ENCODE results near the gene FAM184A. TPM values are rescaled to one million over a fixed set of nuclear protein-coding genes. Genes with fewer than 3 reads are reported as not detected.

Gene FAM184A
- total and polyA plus RNA-seq, 2 of the 13 experiments (the other 11 are each of a cell fraction or from before 2014, with no cell fraction given): 7.0 to 18.0 TPM

DNA sequence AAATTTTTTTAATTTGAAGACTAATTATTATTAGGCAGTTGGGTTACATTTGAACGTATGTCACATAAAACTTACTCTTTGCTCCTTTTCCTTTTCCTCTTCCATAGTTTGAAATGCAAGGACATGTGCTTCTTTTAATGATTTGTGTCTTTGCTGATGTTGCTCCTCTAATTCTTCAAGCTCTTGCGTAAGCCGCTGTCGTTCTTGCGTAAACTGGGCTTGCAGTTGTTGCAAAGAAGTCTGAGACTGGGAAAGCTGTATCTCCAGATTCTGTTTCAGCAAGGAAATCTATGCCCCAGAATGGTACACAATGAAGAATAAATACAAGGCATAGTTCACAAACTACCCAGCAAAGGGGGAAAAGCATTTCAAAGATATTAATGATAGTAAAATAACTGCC lies 98.4 kb downstream of the FAM184A start (continued):
- TF ChIP-seq, protein P1, sequence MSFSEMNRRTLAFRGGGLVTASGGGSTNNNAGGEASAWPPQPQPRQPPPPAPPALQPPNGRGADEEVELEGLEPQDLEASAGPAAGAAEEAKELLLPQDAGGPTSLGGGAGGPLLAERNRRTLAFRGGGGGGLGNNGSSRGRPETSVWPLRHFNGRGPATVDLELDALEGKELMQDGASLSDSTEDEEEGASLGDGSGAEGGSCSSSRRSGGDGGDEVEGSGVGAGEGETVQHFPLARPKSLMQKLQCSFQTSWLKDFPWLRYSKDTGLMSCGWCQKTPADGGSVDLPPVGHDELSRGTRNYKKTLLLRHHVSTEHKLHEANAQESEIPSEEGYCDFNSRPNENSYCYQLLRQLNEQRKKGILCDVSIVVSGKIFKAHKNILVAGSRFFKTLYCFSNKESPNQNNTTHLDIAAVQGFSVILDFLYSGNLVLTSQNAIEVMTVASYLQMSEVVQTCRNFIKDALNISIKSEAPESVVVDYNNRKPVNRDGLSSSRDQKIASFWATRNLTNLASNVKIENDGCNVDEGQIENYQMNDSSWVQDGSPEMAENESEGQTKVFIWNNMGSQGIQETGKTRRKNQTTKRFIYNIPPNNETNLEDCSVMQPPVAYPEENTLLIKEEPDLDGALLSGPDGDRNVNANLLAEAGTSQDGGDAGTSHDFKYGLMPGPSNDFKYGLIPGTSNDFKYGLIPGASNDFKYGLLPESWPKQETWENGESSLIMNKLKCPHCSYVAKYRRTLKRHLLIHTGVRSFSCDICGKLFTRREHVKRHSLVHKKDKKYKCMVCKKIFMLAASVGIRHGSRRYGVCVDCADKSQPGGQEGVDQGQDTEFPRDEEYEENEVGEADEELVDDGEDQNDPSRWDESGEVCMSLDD (CRISPR knock-in tag; IDR thresholded peaks at IDR 0.05; ENCODE audit: borderline replicate concordance): no peak
- TF ChIP-seq SOX5 (CRISPR knock-in tag; IDR thresholded peaks at IDR 0.05; ENCODE audit: borderline replicate concordance): no peak
- no peak for TF ChIP-seq PPARG (CRISPR knock-in tag; conservative IDR thresholded peaks at IDR 0.05)
- TF ChIP-seq ZNF615 (CRISPR knock-in tag; IDR thresholded peaks at IDR 0.05; ENCODE audit: borderline replicate concordance): no peak
- peak; percentile 18; the same call in 1 of the 2 replicates for TF ChIP-seq RXRB (CRISPR knock-in tag; IDR thresholded peaks at IDR 0.05; ENCODE audit: borderline replicate concordance)
- no peak for TF ChIP-seq TBX2 (CRISPR knock-in tag; IDR thresholded peaks at IDR 0.05; ENCODE audit: borderline replicate concordance)
- TF ChIP-seq, protein P2, sequence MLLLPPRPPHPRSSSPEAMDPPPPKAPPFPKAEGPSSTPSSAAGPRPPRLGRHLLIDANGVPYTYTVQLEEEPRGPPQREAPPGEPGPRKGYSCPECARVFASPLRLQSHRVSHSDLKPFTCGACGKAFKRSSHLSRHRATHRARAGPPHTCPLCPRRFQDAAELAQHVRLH (CRISPR knock-in tag; IDR thresholded peaks at IDR 0.05; ENCODE audit: borderline replicate concordance, low read depth): no peak
- no peak for TF ChIP-seq BORCS8-MEF2B (CRISPR knock-in tag; IDR thresholded peaks at IDR 0.05)
- peak; percentile 100 for TF ChIP-seq CEBPB (IDR thresholded peaks at IDR 0.05; ENCODE audit: borderline replicate concordance, low read depth, low read length)
- peak; percentile 49; the same call in 1 of the 2 replicates for TF ChIP-seq SMC3 (IDR thresholded peaks at IDR 0.05; ENCODE audit: low read length)
- TF ChIP-seq, protein P3, sequence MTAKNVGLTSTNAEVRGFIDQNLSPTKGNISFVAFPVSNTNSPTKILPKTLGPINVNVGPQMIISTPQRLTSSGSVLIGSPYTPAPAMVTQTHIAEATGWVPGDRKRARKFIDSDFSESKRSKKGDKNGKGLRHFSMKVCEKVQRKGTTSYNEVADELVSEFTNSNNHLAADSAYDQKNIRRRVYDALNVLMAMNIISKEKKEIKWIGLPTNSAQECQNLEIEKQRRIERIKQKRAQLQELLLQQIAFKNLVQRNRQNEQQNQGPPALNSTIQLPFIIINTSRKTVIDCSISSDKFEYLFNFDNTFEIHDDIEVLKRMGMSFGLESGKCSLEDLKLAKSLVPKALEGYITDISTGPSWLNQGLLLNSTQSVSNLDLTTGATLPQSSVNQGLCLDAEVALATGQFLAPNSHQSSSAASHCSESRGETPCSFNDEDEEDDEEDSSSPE (CRISPR knock-in tag; IDR thresholded peaks at IDR 0.05): no peak
- no peak for TF ChIP-seq PITX1 (CRISPR knock-in tag; IDR thresholded peaks at IDR 0.05)
